GM12873 (cell line): ENCODE measurements around the gene WNT7A.

Experiments used
- CTCF ChIP-seq: IDR thresholded peaks from 2 replicates; pipeline ENCODE4 v1.5.1; 2012; ENCODE audit warnings: low read depth, mild to moderate bottlenecking, moderate library complexity, low read length, control low read depth; ENCODE audit not compliant: insufficient read depth; ENCODE audit errors: missing control alignments

Gene WNT7A

GRCh38 chr3:13895155-13896105 is 15.6 kb upstream of the WNT7A start:
- TF ChIP-seq CTCF, result no peak

- no peak for TF ChIP-seq CTCF
Measured at GRCh38 chr3:13894807-13895154, 14.9 kb upstream of the WNT7A start.

GRCh38 chr3:13894096-13894806 is 14.4 kb upstream of the WNT7A start:
- no peak for TF ChIP-seq CTCF

- TF ChIP-seq CTCF, result no peak
Measured at GRCh38 chr3:13892304-13892703, 12.4 kb upstream of the WNT7A start.

GRCh38 chr3:13891492-13892073 is 11.7 kb upstream of the WNT7A start:
- TF ChIP-seq CTCF, result no peak

GRCh38 chr3:13891017-13891392 is 11.1 kb upstream of the WNT7A start:
- TF ChIP-seq CTCF, result no peak

- no peak for TF ChIP-seq CTCF
Measured at GRCh38 chr3:13890377-13891016, 10.6 kb upstream of the WNT7A start.
